ENCODE measurements around the gene PYY.
"Not testable (repeated sequence)": the region's sequence is repeated elsewhere in the genome, so short reads cannot be mapped to it uniquely, and the experiment has no call there.

The PYY gene

DNA sequence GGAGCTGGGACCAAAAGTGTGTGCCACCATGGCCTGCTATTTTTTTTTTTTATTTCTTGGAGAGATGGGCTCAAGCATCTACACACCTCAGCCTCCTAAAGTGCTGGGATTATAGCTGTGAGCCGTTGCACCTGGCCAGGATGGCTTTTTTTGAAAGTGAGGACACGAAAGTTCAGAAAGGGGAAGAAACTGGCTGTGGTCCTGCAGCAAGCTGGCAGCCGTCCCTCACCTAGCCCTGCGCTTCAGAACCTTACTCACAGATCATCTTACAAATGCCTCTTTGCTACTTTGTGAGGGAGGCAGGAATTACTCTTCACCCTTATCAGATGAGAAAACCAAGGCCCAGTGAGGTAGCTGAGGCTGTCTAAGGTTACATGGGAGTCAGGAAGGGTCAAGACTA lies 7.0 kb downstream of the PYY start:
- no peak for DNase-seq (ENCODE audit: low read depth in 2 of 2, low spot score in 1 of 2)

DNA sequence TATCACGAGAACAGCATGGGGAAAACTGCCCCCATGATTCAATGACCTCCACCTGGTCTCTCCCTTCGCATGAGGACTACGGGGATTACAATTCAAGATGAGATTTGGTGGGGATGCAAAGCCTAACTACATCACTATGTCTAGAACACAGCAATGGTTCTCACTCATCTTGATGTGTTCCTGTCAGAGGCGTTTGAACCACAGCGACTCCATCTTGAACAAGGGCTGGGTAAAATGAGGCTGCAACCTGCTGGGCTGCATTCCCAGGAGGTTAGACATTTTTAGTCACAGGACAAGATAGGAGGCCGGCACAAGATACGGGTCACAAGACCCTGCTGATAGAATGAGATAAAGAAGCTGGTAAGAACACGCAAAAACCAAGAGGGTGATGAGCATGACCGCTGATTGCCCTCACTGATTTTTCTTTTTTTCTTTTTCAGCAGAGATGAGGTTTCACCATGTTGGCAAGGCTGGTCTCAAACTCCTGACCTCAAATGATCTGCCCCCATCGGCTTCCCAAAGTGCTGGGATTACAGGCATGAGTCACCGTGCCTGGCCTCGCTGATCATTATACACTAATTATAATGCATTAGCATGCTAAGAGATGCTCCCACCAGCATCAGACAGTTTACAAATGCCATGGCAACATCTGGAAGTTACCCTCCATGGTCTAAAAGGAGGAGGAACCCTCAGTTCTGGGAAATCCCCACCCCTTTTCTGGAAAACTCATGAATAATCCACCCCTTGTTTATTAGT lies 8.5 kb downstream of the PYY start:
- DNase-seq (ENCODE audit: low read depth in 2 of 2, low spot score in 1 of 2), result no peak

GRCh38 chr17:43942051-43942685 lies 11.6 kb downstream of the PYY start, which contains the start of gene PPY:
TSS of gene PPY (minus strand) at chr17:43942476. CDS start at chr17:43941654, 822 bp downstream.
- no peak for DNase-seq (ENCODE audit: low read depth in 2 of 2, low spot score in 1 of 2)

GRCh38 chr17:43940630-43941029 lies 13.1 kb downstream of the PYY start:
- no peak for DNase-seq (ENCODE audit: low read depth in 2 of 2, low spot score in 1 of 2)

GRCh38 chr17:43939886-43940285 lies 13.9 kb downstream of the PYY start:
- no peak for DNase-seq (ENCODE audit: low read depth in 2 of 2, low spot score in 1 of 2)

DNA sequence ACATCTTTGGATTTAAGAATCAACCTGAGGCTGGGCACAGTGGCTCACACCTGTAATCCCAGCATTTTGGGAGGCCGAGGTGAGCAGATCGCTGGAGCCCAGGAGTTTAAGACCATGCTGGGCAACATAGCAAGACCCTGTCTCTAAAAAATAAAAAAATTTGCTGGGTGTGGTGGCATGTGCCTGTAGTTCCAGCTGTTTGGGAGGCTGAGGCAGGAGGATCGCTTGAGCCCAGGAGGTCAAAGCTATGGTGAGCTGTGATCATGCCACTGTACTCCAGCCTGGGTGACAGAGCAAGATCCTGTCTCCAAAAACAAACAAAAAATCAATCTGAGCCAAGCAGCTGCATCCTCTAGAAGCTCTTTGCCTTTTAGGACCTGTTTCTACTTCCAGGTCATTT lies 14.3 kb downstream of the PYY start:
- not testable (repeated sequence) for DNase-seq (ENCODE audit: low read depth in 2 of 2, low spot score in 1 of 2)

DNA sequence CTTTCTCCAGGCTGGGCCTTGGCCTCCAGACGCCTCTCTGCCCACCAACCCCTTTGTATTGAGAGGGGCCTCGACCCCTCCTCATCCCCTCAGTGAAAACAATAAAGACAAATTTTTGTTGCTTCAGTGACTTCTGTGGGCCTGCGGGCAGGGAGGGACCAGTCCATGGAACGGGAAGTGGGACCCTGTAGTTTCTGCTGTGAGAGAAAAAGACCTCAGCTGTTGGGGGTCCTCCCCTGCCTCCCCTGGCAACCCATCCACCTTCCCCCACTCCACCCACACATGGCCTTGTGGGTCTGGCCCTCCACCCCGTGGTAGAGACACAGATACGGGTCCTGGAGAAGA lies 14.9 kb downstream of the PYY start:
- DNase-seq (ENCODE audit: low read depth in 2 of 2, low spot score in 1 of 2), result no peak

DNA sequence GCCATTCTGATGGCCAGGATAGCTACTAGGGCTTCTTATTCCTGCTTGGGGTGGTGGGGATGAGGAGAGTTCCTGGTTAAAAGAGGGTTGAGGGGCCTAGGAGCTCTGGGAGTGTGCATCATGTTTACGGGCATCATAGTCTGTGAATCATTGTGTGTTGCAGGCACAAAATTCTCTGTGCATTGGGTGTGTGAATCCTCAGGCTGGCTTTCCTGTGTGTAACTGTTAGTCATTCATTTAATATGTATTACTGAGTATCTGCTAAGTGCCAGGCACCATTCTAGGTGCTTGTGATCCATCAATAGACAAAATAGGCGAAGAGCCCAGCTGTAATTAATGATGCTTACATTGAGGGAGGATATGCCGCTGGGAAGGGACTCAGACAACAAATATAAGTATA lies 17.3 kb downstream of the PYY start:
- DNase-seq (ENCODE audit: low read depth in 2 of 2, low spot score in 1 of 2), result no peak

DNA sequence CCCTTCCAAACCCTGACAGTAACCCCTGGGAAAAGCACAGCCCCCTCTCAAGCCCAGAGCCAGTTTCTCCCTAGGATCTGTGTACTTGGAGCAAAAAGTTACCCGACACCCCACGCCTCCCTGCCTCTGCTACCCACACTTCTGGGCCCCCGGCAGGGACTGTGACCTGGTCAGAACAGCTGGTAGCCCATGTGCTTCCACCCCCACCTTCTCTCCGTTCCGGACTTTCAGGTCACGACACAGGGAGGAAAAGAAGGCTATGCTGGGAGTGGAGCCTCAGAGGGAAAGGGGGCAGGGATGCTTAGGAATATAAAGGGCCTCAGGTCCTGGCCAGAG lies 17.8 kb downstream of the PYY start:
- DNase-seq (ENCODE audit: low read depth in 2 of 2, low spot score in 1 of 2), result no peak

DNA sequence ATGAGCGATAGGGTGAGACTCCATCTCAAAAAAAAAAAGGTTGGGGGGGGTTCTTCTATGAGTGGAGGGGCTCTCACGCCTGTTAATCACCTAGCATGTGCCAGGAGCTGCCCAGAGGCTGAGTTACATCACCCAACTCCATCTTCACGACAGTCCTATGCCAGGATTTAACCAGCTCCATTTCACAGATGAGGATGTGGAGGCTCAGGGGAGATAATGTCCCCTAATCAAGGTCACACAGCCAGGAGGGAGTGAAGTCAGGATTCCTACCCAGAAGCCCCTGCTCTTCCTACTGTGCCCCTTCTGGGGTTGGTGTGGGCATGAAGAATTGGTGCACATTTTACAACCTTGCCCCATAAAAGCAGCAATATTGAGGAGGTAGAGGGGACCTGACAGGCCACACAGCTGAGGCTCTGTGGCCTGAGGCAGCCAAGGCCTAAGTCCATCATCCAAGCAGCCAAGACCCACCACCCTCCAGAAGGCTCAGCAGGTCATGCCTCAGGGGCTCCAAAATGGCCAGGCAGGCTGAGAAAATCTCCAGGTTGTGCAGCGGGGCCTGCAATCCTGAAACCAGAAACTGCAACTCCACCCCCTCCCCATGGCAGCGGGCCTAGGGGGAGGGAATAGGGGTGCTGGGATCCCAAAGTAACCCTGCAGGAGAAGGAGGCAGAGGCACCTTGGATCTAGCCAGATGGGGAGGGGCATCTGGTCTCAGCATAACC lies 18.4 kb downstream of the PYY start:
- no peak for DNase-seq (ENCODE audit: low read depth in 2 of 2, low spot score in 1 of 2)

DNA sequence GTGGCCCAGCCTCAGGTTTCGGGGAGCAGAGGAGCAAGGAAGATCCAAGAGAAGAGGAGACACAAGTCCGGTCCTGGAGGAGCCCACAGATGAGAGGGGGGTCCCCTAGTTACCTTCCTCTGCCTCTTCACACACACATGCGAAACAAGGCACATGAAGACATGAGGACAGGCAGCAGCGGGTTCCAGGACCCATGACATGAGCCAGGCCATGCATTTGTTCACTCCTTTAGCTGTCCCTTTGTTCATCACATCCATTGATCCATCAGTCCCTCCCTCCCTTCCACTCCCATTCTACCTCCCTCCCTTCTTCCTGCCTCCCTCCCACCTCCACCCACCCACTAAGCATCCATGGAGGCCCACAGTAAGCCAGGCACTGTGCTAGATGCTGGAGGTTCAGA lies 20.8 kb downstream of the PYY start:
- no peak for DNase-seq (ENCODE audit: low read depth in 2 of 2, low spot score in 1 of 2)

GRCh38 chr17:43932357-43932756 lies 21.4 kb downstream of the PYY start:
- no peak for DNase-seq (ENCODE audit: low read depth in 2 of 2, low spot score in 1 of 2)

DNA sequence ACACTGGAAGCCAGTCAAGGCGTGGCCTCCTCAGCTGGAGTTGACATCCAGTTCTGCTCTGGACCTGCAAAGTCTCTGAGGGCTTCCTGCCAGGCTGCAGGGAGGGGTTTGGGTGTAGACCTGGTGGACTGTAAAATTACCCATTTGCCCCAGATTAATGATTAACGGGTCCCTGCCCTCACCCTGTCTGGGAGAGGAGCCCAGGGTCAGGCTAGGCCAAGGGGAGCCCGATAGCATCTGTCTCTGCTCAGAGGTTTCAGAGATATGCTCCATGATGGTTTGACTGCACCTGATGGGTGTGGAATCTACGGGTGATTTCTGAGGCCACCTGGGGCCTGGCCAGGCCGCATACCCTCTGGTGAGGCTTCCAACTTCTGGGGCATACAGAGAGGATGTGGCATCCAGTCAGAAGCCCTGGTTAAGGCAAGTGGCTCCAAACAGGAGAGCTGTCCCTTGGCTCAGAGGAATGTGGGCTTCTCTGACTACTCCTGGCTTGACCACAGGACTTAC lies 22.6 kb downstream of the PYY start:
- no peak for DNase-seq (ENCODE audit: low read depth in 2 of 2, low spot score in 1 of 2)

- no peak for DNase-seq (ENCODE audit: low read depth in 2 of 2, low spot score in 1 of 2)
These were observed 25.1 kb downstream of the PYY start for GRCh38 chr17:43928609-43929008.

- not testable (repeated sequence) for DNase-seq (ENCODE audit: low read depth in 2 of 2, low spot score in 1 of 2)
These were observed 25.8 kb downstream of the PYY start for GRCh38 chr17:43927929-43928328.

- no peak for DNase-seq (ENCODE audit: low read depth in 2 of 2, low spot score in 1 of 2)
These were observed 26.5 kb downstream of the PYY start for GRCh38 chr17:43927060-43927864.

DNA sequence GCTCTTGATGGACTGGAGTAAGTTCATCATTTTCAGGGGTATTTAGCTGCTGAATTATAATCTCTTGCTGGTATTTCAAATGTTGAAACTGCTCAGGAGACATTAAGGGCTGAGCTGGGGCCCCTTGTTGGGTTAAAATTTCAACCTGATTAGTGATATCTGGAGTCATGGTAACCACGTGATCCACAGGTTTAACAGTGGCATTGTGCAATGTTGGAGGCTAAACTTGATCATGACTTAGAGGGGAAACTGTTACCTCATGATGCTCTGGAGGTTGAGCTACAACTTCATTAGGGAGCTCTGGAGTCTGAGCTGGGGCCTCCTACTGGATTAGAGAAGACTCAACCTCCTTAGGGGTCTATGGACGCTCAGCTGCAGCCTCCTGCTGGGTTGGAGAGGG lies 29.2 kb downstream of the PYY start:
- no peak for DNase-seq (ENCODE audit: low read depth in 2 of 2, low spot score in 1 of 2)

- no peak for DNase-seq (ENCODE audit: low read depth in 2 of 2, low spot score in 1 of 2)
These were observed 33.1 kb downstream of the PYY start for GRCh38 chr17:43920500-43921095.

GRCh38 chr17:43918026-43918389 lies 35.7 kb downstream of the PYY start:
- no peak for DNase-seq (ENCODE audit: low read depth in 2 of 2, low spot score in 1 of 2)

- no peak for DNase-seq (ENCODE audit: low read depth in 2 of 2, low spot score in 1 of 2)
These were observed 36.3 kb downstream of the PYY start for GRCh38 chr17:43917348-43918025.

GRCh38 chr17:43917016-43917347 lies 36.8 kb downstream of the PYY start:
- no peak for DNase-seq (ENCODE audit: low read depth in 2 of 2, low spot score in 1 of 2)
